Right hindlimb (tissue), 1 donor: ENCODE measurements around the gene CDCA7L.
A peak's percentile ranks its signal among the peaks of the same experiment; 100 is the strongest.

Source experiments
- DNase-seq: peaks from one replicate; pipeline ENCODE4 v3.0.0-alpha.2; 2018

CDCA7L gene, protein sequence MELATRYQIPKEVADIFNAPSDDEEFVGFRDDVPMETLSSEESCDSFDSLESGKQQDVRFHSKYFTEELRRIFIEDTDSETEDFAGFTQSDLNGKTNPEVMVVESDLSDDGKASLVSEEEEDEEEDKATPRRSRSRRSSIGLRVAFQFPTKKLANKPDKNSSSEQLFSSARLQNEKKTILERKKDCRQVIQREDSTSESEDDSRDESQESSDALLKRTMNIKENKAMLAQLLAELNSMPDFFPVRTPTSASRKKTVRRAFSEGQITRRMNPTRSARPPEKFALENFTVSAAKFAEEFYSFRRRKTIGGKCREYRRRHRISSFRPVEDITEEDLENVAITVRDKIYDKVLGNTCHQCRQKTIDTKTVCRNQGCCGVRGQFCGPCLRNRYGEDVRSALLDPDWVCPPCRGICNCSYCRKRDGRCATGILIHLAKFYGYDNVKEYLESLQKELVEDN

DNA sequence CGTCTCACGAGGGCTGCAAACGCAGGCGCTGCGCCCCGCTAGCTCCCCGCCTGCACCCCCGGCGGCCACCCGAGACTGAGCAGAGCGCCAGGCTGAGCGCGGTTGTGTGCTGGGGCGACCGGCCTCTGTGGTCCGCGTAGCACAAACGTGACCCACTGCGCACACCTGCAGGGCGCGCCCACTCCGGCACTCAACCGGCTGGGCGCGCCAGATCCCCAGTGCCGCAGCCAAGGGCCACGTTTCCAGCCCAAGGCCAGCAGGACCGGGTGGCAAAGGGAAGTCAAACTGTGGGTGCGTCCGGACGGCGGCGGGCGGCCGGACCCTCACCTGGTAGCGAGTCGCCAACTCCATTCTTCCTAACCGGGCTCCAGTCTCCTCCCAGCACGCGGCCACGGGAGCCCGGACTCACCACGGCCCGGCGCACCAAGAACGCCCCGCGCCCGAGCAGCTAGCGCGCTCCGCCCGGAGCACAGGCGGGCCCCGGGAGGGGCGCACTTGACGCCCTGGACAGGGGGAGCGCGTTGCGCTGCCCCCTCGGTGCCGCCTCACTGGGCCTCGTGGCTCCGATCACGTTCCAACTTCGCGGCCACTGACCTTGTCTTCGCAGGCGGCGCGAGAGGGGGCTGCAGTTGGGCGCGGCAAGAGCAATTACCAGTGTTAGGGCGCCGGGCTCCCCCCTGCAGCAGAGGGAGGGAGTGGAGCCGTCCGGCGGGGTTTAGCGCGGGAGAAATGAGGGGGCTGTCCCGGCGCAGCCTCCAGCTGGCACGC, at the start of gene CDCA7L:
CDCA7L (minus strand) TSS at position 446 of the 768 bp plus-strand sequence; CDS start at position 351, 95 bp downstream.
- DNase-seq, result peak; percentile 85

DNA sequence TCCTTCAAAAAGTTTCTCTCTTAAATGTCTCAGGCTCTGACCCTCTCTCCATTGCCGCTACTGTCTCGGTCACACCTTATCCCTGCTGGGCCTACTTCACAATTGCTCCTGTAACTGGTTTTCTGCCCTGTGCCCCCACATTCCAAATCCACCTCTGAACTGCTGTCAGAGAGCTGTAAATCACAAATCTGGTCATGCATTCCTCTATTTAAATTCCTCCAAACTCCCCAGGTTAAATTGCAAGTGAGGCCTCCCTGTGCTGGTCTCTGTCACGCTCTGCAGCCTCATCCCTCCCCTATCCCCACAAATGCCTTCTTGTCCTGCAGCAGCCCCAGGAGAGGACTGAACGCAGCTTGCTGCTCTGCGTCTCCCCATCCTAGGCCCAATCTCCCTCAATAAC, 40.4 kb upstream of the CDCA7L start:
- no peak for DNase-seq

DNA sequence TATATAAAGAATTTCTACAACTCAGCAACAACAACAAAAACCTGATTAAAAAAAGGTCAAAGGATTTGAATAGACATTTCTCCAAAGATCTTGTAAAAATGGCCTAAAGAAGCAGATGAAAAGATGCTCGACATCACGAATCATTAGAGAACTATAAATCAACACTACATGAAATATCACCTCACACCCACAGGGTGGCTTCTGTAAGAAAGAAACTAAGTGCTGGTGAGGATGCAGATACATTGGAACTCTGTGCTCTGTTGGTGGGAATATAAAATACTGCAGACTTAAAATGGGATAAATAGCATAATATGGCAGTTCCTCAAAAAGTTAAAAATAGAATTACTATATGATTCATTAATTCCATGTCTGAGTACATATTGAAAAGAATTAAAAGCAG, 38.3 kb upstream of the CDCA7L start:
- no peak for DNase-seq

DNA sequence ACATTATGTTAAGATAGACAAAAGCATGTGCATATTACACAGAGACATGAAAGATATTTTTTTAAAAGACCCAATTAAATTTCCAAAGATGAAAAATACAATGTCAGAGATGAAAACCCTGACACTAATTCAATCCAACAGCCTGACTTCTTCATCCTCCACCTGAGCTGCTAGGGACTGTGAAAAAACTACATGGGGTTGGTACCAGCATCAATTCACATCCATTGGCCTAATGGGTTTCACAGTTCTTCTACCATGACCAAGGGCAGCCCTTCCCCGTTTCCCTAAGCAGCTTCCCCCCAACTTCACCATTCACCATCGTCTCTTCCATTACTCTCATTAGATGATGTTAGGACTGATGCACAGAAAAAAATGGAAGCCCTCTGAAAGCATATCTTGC, 37.4 kb upstream of the CDCA7L start:
- no peak for DNase-seq

DNA sequence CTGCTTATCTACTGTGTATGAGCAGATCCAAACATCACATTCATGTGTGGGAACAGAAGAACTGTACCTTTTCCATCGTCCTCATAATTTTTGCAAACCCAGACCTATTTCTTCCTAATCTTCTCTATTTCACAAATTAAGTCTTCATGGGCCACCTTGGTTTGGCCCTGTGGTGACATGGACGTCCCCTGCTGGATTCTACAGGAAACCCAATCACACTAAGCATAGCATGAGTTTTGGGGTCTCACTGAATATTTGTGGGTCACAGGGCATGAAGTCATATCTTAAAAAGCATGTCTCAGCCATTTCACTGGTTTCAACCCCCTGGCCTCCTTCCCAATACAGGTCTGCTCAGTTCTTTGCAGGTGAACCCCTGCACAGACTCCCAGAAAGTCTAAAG, 35.8 kb upstream of the CDCA7L start:
- DNase-seq, result no peak

DNA sequence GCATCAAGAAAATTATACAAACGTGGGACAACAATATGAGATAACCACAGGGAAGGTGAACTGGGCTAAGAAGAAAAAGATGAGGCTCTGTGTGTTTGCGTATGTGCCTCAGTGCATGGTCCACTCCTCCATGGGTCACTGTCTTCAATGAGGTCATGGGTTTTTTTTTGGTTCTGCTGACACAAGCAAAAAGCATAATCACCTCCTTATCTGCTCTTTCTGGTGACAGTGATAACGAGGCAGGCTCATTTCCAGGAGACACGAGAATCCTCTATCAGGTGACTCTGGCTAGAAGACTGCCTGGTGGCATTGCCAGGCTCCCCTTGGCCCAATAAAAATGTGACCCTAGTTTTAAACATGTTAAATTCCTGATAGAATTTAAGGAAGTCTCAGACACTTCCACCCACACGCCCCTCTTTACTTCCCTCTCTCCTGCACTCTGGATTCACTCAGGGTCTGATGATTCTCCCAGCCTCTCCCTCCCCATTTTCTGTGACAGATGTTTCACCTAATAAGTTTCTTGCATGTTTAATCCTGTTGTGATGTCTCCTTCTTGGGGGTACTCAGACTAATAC, 35.3 kb upstream of the CDCA7L start:
- no peak for DNase-seq

DNA sequence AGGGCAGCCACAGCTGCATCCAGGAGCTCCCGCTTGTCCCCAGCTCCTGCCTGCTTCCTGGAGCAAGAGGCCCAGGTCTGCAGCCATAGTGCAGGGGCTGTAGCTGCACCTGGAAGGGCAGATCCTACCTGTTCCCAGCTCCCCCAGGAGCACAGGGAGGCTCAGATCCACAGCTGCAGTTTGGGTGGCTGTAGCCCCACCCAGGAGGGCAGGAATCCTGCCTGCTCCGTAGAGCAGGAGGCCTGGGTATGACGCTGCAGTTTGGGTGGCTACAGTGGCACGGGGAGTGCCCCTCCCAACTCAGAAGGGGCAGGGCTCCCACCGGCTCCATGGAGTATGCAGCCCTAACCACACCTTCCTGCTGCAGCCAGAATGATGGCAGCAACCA, 26.7 kb upstream of the CDCA7L start:
- DNase-seq, result no peak

DNA sequence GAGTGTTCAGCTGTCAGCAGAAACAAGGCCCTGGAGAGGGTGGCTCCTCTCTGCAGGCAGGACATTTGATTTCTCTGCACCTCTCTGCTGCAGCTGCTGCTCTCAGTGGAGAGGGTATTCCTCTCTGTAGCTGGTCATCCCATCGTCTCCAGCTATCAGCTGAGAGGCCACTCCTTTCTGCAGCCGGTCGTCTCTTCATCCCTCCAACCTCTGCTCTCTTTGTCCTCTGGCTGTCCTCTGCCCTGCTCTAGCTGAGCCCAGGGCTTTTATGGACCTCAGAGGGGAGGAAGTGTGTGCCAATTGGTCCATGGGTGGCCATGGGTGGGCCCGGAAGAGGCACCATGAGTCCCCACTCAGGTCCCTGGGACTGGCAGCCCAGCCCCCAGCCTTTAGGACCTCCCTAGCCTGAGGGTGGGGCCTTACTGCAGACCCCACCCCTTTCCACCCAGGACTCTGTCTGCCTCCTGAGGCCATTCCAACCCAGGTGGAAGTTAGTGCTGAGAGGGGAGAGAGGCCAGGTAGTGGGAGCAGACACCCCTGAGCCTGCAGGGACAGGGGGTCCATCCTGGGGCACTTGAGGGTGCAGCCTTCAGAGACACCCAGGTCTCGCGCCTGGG, 26.2 kb upstream of the CDCA7L start:
- no peak for DNase-seq

DNA sequence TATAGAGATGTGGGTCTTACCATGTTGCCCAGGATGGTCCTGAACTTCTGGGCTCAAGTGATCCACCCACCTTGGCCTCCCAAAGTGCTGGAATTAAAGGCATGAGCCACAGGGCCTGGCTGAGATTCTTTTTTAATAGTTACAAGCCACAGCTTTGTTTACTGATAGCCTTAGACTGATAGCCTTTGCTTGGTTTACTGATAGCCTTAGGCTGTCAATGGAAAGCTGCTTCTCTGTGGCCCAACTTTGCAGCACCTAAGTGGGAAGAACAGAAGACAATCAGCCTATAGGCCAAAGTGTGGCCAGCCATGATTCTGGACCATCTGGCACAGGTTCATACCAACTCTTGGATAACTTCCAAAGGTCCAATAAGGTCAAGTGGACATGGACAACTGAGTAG, 24.1 kb upstream of the CDCA7L start:
- no peak for DNase-seq

DNA sequence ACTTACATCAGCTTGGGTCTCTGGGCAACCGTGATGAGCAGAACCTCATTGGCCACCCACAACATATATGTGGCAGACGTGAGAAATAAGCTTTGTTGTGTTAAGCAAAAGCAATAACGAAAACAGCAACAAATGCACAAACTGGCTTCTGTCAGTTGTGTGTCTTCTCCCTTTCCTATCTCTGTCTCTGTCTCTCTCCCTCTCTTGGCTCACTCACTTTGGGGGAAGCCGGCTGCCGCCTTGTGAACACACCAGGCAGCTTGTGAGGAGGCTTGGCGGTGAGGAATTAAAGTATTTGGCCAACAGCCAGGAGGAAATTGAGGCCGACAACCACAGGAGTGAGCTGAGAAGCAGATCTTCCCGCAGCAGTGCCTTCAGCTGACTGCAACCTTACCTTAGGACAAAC, 21.9 kb upstream of the CDCA7L start:
- no peak for DNase-seq

DNA sequence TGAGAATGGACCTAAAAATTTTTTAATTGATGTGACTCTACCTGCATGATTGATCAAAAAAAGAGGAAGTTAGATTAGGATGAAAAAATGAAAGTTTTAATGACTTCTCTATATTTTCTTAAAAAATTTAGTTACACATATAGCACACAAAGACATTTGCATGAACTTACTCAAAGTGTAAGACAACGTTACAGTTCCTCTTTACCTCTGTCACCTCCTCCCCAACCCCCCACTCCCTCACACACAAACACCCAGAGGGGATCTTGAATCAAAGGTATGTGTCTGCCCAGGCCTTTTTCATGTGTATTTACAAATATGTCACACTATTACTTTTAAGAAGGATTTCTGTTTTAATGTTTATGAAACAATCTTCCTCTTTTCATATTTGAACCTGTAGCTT, 20.6 kb upstream of the CDCA7L start:
- DNase-seq, result no peak

DNA sequence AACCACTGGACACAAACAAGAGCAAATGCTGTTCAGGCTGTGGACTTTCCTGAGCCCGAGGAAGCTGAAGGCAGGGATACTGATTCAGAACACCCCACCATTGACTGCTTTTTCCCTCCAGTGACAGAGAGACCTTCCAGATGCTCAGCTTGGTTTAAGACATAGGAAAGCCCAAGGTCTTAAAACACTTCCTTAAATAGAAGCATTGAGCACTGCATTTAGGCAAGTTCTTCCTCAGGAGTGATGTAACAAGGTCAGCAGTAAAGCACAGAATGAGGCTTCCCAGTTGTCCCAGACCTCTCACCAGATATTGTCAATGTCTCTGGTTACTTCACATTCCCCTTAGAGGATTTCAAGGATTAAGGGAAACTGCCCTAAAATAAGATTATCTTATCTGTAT, 19.6 kb upstream of the CDCA7L start:
- DNase-seq, result no peak

DNA sequence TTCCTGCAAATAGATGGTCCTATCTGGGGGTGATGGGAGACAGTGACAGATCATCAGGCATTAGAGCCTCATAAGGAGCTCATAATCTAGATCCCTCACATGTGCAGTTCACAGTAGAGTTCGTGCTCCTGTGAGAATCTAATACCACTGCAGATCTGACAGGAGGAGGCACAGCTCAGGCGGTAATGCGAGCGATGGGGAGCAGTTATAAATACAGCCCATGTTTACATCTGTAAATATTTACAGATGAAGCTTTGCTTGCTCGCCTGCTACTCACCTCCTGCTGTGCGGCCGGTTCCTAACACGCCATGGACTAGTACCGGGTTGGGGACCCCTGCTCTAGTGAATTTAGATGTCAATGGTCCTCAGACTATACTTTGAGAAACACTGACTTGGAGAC, 17.0 kb upstream of the CDCA7L start:
- no peak for DNase-seq

DNA sequence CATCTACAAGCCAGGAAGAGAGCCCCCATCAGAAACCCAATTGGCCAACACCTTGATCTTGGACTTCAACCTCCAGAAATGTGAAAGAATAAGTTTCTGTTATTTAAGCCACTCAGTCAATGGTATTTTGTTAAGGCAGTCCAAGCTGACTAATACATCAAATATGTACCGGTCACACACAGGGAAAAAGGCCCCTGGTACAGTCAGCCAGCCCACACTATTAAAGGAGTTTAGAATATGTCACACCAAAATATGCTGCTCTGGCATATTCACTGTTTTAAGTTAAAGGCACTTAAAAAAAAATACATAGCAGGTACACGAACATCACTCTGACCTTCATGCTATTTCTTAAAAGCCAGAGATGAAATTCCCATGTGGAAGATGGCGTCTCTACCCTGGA, 15.2 kb upstream of the CDCA7L start:
- no peak for DNase-seq

DNA sequence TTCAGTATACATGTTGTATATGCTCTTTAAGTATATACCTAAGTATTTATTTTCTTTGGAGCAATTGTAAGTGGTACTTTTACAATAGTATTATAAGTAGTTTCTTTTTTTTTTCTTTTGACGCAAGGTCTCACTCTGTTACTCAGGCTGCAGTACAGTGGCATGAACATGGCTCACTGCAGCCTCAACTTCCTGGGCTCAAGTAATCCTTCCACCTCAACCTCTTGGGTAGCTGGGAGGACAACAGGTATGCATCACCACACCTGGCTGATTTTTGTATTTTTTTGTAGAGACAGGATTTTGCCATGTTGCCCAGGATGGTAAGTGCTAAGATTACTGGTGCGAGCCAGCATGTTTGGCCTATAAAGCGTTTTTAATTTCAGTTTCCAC, 13.7 kb upstream of the CDCA7L start:
- DNase-seq, result no peak

DNA sequence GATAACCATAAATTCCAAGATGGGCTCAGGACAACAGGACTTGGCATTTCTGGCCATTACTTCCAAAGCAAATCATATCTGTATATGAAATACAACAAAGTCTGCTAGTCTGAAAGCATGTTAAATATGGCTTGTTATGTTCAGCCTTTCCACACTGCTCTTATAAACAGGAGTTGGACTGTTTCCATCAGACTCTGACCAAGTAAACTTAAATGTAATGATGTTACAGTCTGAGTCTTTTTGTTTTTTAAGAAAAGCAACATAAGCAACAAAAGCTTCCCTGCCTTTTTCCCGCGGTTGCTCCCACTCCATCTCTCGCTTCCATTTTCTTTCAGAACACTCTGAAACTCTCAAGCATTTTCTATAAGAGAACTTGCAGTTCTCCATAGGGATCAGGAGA, 8.1 kb upstream of the CDCA7L start:
- no peak for DNase-seq

DNA sequence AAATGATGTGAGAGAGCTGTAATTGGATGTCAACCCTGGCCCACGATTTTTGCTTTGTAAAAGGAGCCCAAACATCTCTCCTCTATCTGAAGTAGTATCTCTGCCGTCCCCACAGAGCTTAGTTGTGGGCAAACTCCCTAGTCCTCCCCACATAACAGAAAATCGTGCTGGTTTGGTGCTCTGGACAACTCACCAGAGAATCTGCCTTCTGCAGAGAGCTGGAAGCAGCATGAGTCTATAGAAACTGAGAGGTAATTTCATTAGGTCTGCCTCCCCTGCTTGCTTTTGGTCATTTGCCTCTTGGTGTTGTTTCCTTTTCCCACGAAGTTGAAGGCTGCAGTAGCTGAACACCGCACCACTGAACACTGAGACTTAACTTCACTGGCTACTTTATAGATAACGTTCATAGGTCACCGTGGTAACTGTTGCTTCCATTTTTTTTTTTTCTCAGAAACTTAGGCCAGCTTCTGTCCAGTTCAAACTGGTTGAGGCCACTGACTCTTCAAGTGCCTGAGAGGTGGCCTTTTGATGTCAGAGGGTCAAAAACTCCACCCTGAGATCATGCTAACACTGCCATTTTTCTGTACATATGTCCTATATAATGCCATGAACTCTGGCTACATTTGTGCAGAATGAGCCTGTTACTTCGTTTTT, 3.3 kb upstream of the CDCA7L start:
- no peak for DNase-seq

DNA sequence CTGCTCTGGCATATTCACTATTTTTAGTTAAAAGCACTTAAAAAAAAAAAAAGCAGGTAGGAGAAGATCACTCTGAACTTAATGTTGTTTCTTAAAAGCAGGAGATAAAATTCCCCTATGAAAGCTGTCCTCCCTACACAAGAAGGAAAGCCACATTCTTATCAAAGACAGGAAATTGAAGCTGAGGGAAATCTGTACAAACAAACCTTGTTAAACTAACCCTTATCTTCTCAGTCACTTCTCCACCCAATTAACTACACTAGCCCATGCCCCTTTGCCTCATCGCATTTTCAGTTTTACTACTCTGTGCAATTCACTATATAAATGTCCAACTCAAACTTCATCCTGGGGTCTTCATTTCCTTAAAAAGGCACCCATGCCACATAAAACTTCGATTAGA, 2.7 kb upstream of the CDCA7L start:
- DNase-seq, result no peak

DNA sequence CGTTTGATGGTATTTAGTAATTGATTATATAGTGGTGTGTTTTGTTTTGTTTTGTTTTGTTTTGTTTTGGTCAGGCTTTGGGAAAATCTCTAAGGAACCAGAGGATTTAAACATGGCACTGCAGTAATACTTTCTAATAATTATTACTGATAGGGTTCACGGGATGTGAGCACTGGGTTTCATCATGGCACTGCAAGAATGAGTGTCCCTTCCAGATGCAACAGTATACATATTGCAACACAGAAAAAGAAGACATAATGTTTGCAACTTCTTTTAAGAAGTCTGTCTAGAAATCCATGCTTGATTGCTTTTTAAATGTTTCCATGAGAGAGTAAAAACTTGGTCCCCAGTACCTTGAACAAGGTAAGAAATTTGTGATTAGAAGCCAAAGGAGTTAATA, 2.2 kb upstream of the CDCA7L start:
- DNase-seq, result no peak

DNA sequence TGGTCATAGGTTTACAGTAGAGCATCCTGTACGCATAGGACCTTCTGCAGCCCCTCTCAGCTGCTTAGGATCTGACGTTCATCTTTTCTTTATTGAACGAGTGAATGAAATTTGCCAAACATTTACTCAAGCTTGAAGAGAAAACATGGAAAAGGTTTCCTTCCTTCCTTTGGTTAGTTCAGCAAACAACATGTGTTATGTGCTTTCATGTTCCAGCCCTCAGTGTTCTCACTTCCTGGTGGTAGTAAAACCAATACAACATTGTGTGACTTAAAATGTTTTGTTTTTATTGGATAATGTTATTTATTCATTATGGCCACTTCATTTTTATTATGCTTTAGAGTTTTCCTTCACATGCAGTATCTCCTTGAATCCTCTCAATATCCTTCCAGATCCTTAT, 1.4 kb upstream of the CDCA7L start:
- no peak for DNase-seq

DNA sequence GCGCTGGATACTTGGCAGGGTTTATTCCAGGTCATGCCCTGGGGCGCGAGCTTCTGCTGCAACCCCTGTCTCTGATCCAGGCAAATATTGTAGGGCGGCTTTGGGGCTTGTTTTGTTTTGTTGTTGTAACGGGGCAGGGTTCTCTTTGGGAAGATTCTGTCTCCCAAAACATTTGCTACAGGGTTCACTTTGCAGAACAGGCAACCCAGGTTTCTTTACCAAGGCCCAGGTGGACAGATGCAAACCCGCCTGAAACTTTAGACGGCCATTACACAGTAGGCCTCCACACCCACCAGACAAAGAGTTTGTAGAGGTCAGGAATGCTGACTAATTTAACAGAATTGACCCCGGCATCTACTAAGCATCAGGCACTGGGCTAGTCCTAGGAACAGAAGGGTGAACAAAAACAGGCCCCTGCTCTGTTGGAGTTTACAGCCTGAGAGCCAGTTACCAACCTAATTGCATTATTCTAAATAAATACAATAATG, 567 bp upstream of the CDCA7L start:
- no peak for DNase-seq

DNA sequence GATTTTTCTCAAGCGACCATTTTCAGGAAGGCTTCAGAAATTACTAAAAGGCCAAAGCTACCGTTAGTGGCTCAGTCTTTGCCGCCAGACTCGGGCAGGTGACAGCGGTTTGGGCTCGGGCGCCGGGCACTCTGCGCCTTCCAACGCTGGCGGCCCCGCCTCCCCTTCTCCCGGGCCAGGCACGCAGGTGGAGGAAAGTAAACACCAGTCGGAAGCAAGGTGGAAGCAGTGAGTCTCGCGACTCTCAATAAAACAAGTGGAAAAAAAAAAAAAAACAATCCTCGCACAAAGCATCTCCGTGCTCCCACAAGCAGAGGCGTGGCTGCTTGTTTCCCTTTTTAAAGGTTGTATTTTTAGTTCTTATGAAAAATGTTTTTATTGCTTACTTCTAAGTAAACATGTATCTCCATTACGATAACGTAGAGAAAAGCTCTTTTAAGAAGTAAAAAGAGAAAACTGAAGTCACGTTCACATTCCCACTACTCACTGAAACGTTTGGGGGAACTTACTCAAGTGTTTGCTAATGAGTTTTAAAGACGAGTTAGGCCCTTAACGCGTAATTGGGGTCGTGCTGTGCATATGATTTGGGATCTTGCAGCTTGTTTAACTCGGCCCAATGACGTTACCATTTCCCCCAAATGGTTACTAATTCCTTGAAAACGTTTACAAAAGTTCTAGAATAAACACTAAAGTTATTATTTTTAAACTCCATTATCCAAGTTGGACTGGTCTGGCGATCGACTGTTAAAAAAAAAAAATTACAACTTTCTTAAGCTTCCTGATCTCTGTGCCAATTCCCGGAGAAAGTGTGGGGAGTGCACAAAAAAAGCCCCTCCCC, 864 bp downstream of the CDCA7L start:
- peak; percentile 19 for DNase-seq
